CD4-positive, alpha-beta T cell treated with Interleukin-6 at 100 ng/mL for 8 hours (primary cell): ENCODE measurements around the gene PPP2R3A.

Experiments used
- DNase-seq: peaks from one replicate; pipeline ENCODE4 v3.0.0-alpha.2; 2020; ENCODE audit warnings: mixed read lengths, low spot score

PPP2R3A gene

GRCh38 chr3:136196401-136197158 is 231.1 kb downstream of the PPP2R3A start:
- DNase-seq: peak; percentile 99

- DNase-seq: no peak
These were observed 231.7 kb downstream of the PPP2R3A start for GRCh38 chr3:136197159-136197793.
